SU-DHL-6 (cell line): Measurements from ENCODE around the gene ITGA2B.

Source experiments
- EZH2phosphoT487 ChIP-seq: fragments of 200-600 bp; sonication (generic), shearing (Covaris generic); conservative IDR thresholded peaks from 2 replicates; pipeline ENCODE4 v1.6.1; 2018; ENCODE audit warnings: mild to moderate bottlenecking, antibody characterized with exemption, low read length, moderate library complexity, mixed read lengths
- TF ChIP-seq, protein P1 (sequence below): fragments of 200-600 bp; sonication (generic); IDR thresholded peaks from one replicate; pipeline ENCODE4 v1.5.1; 2017; ENCODE audit warnings: antibody characterized with exemption, mild to moderate bottlenecking, low read length, moderate library complexity; ENCODE audit not compliant: insufficient read depth, poor library complexity, severe bottlenecking

DNA sequence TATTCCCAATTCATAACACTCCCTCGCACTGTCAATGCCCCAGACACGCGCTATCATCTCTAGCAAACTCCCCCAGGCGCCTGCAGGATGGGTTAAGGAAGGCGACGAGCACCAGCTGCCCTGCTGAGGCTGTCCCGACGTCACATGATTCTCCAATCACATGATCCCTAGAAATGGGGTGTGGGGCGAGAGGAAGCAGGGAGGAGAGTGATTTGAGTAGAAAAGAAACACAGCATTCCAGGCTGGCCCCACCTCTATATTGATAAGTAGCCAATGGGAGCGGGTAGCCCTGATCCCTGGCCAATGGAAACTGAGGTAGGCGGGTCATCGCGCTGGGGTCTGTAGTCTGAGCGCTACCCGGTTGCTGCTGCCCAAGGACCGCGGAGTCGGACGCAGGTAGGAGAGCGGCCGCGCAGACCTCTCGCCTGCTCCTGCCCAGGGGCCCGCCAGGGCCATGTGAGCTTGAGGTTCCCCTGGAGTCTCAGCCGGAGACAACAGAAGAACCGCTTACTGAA, 44.5 kb downstream of the ITGA2B start, which contains the start of gene GRN:
- TF ChIP-seq EZH2phosphoT487: no peak
- TF ChIP-seq, protein P1, sequence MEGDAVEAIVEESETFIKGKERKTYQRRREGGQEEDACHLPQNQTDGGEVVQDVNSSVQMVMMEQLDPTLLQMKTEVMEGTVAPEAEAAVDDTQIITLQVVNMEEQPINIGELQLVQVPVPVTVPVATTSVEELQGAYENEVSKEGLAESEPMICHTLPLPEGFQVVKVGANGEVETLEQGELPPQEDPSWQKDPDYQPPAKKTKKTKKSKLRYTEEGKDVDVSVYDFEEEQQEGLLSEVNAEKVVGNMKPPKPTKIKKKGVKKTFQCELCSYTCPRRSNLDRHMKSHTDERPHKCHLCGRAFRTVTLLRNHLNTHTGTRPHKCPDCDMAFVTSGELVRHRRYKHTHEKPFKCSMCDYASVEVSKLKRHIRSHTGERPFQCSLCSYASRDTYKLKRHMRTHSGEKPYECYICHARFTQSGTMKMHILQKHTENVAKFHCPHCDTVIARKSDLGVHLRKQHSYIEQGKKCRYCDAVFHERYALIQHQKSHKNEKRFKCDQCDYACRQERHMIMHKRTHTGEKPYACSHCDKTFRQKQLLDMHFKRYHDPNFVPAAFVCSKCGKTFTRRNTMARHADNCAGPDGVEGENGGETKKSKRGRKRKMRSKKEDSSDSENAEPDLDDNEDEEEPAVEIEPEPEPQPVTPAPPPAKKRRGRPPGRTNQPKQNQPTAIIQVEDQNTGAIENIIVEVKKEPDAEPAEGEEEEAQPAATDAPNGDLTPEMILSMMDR: no peak
